GM21526 (cell line): ENCODE measurements around the gene PLCB3.

Experiments
- ATAC-seq: cut with Tn5 transposase; IDR thresholded peaks from one replicate; pipeline ENCODE4 v1.9.1; 2021; ENCODE audit warnings: moderate library complexity; ENCODE audit not compliant: unreplicated experiment, low FRiP score

Gene PLCB3

DNA sequence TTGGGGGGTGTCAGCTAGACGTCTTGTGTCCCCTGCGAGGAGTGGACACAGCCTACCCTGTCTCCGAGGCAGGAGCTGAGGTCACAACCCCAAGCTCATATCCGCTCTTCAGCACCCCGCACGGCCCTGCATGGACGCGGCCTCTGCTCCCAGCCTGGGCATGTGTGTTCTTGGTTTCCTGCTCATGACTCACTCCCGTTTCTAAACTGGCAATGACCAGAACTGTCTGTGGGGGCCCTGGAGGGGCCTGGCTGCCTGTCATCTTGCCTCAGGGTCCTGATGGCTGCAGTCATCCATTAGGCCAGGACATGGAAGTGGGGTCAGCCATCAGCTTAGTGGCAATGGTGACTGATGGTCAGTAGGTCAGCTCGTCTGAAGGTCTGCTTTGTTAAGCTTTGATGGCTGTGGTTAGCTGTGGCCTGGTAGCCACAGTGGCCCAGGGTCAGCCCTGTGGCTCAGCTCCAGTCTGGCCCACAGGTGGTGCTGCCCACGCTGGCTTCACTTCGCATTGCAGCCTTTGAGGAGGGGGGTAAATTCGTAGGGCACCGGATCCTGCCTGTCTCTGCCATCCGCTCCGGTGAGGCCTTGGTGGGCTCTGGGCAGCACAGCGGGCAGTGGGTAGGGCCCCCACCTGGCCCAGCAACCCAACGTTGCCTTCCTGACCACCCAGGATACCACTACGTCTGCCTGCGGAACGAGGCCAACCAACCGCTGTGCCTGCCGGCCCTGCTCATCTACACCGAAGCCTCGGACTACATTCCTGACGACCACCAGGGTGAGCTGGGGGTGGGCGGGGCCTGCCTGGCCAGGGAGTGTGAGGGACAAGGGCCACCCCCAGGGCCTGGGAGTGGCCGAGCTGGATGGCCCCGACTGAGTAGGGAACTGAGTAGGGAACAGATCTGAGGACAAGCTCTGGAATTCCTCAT is 12.0 kb downstream of the PLCB3 start:
- ATAC-seq, result no peak

DNA sequence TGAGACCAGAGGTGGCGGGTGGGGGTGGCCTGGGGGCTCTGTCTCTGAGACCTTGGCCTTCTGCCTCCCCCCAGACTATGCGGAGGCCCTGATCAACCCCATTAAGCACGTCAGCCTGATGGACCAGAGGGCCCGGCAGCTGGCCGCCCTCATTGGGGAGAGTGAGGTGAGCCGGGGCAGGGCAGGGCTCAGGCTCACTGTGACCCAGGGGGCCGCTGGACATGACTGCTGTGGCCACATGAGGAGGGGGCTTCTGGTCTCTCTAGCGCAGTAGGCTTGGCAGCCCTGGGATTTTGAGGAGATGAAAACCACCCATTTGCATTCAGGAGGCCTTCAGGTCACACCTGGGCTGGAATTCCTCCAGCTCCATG is 12.6 kb downstream of the PLCB3 start:
- ATAC-seq, result no peak

DNA sequence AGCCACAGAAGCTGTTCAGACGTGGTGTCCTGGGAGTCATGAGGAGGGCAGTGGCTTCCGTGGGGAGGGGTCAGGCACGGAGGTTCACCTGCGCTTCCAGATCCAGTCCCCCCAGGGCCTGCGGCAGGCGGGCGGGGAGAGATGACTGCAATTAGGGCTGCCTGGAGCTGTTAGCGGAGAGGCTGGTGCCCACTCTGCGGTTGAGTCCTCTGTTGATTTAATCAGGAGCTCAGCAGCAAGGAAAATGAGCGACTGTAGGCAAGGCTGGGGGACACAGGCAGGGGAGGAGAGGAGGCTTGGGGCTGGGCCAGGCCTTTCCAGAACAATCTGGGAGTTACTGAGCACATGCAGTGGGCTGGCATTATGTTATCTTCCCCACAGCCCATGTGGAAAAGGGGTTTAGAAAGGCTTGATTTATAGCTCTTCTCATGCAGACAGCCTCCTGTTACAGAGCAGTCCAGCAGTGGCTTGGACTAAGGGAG is 13.1 kb downstream of the PLCB3 start:
- no peak for ATAC-seq

DNA sequence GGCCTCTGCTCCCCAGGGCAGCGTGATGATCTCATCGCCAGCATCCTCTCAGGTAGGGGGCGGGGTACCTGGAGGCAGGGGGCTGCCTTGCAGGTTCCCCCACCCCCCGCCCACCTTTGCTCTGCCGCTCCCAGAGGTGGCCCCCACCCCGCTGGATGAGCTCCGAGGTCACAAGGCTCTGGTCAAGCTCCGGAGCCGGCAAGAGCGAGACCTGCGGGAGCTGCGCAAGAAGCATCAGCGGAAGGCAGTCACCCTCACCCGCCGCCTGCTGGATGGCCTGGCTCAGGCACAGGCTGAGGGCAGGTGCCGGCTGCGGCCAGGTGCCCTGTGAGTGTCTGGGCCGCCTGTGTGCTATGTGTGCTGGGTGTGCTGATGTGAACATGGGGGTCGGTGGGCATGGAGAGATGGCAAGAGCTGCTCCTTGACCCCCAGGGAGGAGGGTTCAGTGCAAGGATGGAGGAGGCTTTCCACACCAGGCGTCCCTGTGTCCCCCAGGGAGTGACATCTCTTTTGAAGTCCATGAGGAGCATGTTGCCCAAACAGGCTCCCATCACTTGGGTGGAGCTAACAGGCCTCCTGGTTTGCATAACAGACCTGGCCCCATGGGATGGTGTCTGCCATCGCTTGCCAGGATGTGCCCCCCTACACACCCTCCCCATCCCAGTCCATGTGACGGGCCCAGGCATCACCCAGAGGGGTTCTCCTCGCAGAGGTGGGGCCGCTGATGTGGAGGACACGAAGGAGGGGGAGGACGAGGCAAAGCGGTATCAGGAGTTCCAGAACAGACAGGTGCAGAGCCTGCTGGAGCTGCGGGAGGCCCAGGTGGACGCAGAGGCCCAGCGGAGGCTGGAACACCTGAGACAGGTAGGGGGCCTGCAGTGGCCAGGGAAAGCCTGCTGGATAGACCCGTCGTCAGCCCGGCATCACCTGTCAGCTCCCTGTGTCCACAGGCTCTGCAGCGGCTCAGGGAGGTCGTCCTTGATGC is 14.1 kb downstream of the PLCB3 start:
- ATAC-seq, result no peak

DNA sequence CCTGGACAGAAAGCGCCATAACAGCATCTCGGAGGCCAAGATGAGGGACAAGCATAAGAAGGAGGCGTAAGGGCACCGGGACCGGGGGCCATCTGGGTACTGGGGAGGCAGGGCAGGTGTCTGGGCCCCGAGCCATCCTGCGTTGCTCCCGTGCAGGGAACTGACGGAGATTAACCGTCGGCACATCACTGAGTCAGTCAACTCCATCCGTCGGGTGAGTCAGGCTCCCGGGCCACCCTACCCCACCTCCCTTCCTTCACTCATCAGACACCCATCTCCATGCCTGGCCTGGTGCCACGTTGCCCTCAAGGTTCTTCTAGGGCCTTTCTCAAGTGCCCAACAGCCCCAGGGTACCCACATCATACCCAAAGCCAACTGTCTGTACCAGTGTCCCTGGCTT is 15.0 kb downstream of the PLCB3 start:
- ATAC-seq, result no peak

DNA sequence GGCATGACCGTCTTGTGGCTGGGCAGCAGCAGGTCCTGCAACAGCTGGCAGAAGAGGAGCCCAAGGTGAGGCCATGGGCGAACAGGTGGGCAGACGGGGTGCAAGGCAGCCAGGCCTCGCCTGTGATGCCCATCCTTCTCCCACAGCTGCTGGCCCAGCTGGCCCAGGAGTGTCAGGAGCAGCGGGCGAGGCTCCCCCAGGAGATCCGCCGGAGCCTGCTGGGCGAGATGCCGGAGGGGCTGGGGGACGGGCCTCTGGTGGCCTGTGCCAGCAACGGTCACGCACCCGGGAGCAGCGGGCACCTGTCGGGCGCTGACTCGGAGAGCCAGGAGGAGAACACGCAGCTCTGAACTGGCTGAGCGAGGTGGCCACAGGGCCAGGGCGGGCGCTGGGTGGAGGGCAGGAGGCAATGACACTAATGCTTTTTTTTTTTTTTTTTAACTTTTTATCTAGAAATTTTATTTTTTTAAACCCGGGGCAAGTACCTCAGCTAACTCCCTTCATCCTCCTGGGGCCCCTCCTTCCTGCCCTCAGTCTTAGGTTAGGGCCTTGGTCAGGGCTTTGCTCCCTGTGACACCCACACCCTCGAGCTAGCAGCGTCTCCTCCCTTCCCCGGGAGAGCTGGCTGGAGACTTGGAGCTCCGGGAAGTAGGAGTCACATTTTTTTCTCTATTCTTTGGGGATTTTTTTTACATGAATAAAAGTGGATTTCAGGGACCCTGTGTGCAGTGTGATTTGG is 16.0 kb downstream of the PLCB3 start:
- no peak for ATAC-seq

DNA sequence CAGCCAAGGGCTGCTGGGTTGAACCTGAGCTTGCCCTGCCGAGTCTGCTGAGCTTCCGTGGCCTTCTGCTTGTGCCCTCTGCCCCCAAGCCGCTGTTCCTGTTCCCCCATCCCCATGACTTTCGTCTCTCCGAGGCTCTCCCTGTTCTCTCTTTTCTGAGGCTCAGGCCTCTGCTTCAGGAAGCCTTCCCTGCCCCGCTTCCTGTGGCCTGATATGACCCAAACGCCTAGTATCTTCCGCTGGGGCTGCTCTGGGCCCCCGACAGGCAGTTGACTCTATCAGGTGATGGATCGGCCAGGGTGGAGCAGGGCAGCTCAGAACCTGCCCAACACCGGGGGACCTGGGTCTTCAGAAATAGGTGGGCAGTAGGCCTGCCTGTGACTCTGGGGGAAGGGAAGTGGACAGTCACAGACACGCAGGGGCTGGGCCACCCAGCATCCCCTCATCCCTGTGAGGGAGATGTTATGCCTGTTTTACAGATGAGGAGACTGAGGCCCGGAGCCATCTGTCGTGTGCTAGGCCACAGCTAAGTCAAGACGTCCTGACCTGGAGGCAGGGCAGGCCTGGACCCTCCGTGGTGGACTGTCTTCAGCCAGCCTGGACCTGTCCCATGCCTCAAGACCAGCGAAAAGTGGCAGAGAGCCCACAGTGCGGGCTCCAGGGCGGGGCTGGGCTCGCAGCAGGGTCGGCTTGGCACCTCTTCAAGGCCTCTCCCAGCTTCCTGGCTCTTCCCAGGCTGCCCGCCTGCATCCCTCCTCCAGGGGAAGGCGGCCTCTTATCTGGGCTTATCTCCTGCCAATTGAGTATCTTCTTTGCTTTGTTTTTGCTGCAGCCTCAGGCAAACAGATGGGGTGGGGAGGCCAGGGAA is 16.9 kb downstream of the PLCB3 start:
- no peak for ATAC-seq

DNA sequence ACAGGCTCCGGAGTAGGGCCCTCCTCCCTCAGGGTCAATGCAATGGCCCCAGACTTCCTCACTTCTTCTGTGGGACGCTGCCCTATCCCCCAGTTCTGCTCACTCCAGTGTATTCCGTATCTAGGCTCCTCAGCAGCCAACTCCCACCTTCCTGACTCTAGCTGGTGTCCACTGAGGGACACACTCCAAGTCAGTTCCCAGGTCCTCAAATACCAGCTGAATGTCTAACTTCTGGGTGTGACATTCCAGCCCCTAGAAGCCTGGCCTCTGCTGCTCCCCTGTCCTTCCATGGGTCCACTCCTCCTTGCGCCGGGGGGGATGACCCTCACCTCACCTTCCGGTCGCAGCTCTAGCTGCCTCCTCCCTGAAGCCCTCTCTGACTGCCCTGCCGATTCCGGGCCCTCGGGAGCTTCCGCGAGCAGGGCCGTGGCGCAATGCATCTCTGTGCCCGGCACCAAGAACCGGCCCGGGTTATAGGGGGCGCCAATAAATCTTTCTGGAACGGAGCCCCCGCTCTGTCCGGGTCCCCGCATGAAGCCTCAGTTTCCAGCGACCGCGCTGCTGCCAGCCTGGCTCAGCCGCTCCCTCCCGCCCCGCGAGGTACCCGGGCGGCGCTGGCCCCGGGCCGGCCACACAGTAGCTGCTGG is 17.7 kb downstream of the PLCB3 start:
- peak; percentile 17 for ATAC-seq

DNA sequence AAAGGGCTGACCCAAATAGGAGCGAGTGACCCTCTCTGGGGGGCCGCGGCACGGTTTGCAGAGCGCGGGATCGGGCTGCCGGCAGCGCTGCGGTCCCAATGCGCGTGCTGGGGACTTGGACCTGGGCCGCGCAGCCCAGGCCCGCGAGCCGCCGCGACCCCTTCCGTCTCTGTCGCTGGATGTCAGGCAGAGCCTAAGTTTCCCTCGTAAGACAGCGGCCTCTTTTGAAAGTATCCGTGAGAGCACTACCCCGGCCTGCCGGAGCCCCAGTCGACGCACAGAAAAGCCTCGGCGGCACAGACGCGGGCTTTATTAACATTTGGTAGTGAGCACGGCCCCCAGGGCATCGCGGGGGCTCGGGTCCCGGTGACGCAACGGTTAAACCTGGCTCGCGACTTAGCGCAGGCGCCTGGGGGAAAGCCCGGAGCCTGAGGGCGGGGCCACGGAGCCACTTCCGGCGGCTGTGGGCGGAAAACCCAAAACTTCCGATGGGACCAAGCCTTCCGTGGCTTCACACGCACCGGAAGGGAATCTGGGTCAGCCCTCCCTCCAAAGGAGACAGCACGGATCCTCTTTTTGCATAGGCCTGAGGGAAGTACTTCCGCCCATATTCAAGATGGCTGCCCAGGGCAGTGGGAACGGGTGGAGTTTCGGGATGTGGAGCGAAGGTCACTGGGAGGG is 18.4 kb downstream of the PLCB3 start:
- peak; percentile 48 for ATAC-seq

DNA sequence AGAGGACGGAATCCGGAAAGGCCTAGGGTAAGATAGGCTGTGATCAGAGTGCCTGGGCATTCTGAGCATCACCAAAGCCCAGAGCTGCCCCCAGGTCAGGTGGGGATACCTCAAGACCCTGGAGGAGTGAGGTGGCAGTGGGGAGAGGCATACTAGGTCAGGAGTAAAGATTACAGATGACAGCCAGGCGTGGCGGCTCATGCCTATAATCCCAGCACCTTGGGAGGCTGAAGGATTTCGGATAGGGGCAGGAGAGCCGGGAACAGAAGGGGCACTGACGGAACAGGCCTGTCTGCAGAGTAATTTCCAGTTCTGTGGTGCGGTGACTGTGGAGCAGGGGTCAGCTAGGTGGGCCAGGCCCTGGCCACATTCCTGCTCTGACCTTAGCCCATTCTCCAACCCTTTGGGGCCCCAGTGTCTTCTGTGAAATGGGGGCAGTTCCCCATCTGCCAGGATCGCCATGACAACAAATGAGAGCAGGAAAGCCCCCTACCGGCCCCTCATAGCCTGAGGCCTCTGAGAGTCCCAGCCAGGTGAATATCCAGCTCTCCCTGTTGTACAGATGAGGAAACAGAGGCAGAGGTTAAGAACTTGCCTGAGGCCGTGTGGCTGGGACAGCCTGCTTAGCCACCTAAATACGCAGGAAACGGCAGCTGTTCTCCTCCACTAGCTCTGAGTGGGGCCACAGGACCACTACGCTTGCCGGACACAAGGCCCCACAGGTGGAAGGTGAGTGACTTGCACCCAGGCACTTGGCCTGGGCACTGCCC is 23.9 kb downstream of the PLCB3 start:
- ATAC-seq, result no peak

DNA sequence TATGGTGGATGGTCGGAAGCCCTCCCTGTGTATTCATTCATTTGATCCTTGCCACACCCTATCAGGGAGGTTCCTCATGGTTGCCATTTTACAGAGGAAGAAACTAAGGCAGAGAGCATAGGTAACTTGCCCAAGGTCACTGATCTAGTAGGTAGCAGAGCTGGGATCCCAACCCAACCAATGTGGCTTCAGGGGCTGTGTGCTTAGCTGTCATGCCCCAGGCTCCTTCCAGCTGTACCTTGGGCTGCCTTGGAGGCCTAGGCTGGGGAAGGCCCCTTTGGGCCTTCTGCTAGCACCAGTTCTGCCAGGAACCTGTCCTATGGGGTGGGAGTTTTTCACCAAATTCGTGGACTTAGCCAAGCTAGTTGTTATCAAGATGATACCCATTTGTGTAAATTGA is 24.5 kb downstream of the PLCB3 start:
- no peak for ATAC-seq

DNA sequence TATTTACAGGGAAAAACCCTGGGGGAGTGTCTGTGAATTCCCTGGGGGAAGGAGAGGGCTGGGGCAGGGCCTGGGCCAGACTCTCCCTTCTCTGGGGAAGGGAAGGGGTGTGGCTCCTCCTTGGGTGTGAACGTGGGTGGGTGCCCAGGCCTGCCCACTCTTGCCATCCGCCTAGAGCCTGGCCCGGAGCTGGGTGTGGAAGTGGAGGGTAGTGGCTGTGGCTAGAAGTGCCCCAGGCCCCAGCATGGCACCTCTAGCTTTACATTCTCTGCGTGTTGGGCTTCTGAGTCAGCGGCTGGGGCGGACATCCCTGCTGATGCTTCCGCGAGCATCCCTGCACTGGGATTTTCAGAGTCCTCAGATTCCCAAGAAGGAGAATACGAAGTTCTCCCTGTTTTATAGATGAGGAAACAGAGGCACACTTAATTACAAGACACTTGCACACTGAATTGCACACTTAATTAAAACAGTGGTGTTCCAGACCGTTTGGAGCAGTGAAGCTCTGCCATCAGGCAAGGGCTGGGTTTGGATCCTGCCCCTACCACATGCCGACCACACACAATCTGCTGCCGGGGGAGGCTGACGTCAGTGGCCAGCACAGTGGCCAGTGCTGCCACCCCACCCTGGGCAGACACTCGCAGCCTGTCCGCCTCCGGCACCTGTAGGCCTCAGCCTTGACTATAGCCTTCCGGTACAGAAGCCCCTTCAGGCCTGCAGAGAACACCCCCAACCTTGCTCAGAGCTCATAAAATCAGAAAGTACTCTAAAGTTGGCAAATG is 25.5 kb downstream of the PLCB3 start:
- no peak for ATAC-seq

DNA sequence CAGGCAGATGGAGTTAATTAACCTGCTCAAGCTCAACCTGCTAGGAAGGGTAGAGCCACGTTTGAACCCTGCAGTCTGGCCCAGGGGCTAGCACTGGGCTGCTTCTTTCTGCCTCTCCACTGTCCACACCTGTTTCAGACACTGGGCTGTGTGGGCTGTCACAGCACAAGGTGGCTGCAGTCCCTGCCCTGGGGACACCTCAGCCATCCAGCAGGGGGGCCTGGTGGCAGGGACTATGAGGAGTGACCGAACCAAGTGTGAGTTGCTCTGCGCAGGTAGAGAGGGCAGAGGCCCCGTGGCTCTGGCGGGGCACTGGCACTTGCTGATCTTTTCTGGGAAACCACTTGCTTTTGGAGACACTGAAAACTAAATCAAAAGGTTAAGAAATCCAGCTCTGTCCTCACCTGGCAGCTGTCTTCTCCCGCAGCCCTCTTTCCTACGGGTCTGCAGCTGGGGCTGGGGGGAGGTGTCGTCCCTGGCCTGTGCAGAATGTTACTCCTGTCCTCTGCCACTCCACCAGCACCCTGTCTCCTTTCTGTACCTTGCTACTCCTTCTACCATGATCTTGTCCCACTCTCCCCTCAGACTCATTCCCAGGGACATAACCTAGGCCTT is 27.4 kb downstream of the PLCB3 start:
- ATAC-seq, result no peak

DNA sequence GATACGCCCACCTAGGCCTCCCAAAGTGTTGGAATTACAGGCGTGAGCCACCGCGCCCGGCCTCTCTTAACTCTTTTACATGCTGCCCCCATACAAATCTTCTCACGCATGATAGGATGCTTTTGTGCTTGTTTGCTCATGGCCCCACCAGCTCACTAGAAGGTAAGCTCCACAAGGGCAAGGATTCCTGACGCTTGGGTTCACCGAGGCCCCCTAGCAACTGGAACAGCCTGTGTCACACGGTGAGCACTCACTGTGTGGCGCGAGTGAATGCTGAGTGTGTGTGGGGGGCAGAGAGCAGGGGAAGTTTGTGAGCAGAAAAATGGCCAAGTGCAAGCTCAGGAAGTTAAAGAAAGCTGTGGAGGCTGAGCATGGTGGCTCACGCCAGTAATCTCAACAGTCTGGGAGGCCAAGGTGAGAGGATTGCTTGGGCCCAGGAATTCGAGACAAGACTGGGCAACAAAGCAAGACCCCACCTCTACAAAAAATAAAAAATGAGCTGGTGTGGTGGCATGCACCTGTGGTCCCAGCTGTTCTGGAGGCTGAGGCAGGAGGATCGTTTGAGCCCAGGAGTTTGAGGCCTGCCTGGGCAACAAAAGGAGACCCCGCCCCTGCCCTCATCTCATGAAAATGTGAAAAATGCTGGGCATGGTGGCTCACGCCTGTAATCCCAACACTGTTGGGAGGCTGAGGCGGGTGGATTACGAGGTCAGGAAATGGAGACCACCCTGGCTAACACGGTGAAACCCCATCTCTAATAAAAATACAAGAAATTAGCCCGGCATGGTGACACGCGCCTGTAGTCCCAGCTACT is 30.8 kb downstream of the PLCB3 start:
- no peak for ATAC-seq

DNA sequence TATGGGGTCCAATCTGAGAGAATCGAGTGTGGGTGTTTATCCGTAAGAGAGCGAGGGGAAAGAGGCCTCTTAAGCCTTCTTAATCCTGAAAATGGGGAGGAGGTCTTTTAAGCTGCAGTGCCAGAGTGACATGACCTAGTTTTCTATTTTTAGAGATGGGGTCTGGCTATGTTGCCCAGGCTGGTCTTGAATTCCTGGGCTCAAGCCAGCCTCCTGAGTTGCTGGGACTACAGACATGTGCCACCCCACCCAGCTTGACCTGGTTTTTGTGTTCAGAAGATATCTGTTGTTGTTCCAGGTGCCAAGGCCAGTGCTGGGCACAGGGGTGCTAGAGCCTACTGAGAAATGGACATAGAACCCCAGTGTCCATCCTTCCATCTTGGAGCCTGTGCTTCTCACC is 31.8 kb downstream of the PLCB3 start:
- ATAC-seq, result no peak
